HG02943 (cell line): ENCODE results near the gene RPP21.
"Not testable (repeated sequence)": the region's sequence is repeated elsewhere in the genome, so short reads cannot be mapped to it uniquely, and the experiment has no call there.

Experiments
- ATAC-seq: cut with Tn5 transposase; IDR thresholded peaks from one replicate; pipeline ENCODE4 v1.9.1; 2021; ENCODE audit warnings: mild to moderate bottlenecking, low read depth, moderate library complexity; ENCODE audit not compliant: unreplicated experiment

The RPP21 gene

GRCh38 chr6:30364591-30364990 lies 19.6 kb downstream of the RPP21 start:
- no peak for ATAC-seq

- ATAC-seq = not testable (repeated sequence)
Observed at GRCh38 chr6:30369280-30369679, 24.3 kb downstream of the RPP21 start.

DNA sequence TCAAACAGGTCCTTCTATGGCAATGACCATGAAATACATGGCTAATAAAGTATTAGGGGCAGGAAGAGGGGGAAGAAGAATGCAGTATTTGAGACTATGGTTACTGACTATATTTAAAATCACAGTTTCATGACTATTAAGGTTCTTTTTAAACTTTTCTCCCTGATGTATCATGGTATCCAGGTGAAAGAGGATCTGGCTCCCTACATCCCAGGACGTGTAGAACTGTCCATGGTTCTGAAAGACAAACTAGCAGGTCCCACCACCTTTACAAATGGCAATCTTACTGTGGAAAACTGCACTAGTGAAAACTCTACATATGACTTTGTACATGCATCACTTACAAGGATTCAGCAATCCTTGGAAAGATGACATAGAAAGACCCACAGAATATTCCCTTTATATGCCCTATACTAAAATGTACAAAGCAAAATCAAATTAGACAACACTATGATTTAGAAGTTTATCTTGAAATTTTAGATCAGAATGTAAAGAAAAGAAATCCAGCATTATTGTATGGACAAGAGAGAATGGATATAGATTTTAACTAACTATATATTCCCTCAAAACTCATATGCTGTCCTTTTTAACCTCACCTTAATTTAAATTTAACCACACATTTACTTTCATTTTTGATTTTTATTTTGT lies 33.5 kb downstream of the RPP21 start:
- ATAC-seq = no peak

DNA sequence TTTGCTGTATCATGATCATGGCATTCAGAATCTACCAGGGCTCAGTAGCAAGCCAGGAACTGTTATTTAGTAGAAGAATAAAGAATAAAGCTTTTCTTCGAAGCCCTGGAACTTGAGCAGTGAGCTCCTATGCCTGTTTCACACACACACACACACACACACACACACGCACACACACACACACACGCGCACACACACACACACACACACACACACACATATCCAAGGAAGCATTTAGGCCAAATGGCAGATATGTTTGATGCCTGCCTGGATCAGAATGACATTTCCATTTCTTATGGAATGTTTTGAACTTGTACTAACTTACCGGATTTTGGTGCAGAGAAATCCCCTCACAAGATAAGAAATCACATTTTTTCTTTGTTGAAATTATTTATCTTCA lies 35.5 kb downstream of the RPP21 start:
- ATAC-seq = no peak

DNA sequence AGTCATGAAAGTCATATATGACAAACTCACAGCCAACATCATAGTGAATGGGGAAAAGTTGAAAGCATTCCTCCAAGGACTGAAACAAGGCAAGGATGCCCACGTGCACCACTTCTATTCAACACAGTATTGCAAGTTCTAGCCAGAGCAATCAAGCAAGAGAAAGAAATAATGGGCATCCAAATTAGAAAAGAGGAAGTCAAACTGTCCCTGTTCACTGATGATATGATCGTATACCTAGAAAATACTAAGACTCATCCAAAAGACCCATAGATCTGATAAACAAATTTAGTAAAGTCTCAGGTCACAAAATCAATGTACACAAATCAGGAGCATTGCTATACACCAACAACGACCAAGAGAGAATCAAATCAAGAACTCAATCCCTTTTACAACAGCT lies 41.2 kb downstream of the RPP21 start:
- no peak for ATAC-seq

DNA sequence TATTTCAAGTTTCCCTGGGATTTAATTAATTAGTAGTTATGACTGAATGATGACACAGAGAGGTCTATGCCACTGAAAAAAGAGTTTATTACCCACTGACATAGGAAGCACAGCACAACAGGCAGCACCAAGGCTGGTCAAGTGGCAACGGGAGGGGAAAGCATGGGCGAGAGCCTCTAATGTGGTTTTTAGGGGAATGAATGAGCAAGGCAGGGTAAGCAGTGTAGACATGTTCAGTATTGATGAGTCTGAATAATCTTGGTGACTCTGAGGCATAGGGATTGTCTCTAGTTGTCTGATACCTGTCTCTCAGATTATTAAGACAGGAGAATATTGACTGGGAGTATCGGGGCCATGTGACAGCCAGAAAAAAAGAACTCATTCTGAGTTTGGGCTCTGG lies 46.3 kb downstream of the RPP21 start:
- no peak for ATAC-seq

- no peak for ATAC-seq
Observed at GRCh38 chr6:30394139-30394538, 49.2 kb downstream of the RPP21 start.
